ENCODE results near the gene FAM83G.
"Not testable (repeated sequence)": the region's sequence is repeated elsewhere in the genome, so short reads cannot be mapped to it uniquely, and the experiment has no call there.

FAM83G gene

GRCh38 chr17:18937981-18938691, 66.4 kb downstream of the FAM83G start:
- no peak for DNase-seq (ENCODE audit: low read depth)
- TF ChIP-seq, protein P1, sequence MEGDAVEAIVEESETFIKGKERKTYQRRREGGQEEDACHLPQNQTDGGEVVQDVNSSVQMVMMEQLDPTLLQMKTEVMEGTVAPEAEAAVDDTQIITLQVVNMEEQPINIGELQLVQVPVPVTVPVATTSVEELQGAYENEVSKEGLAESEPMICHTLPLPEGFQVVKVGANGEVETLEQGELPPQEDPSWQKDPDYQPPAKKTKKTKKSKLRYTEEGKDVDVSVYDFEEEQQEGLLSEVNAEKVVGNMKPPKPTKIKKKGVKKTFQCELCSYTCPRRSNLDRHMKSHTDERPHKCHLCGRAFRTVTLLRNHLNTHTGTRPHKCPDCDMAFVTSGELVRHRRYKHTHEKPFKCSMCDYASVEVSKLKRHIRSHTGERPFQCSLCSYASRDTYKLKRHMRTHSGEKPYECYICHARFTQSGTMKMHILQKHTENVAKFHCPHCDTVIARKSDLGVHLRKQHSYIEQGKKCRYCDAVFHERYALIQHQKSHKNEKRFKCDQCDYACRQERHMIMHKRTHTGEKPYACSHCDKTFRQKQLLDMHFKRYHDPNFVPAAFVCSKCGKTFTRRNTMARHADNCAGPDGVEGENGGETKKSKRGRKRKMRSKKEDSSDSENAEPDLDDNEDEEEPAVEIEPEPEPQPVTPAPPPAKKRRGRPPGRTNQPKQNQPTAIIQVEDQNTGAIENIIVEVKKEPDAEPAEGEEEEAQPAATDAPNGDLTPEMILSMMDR (IDR thresholded peaks at IDR 0.05; ENCODE audit: low read depth, low read length, missing control alignments): no peak
- no peak overlapping the region for H3K4me3 ChIP-seq (ENCODE audit: low read depth, low read length)

DNA sequence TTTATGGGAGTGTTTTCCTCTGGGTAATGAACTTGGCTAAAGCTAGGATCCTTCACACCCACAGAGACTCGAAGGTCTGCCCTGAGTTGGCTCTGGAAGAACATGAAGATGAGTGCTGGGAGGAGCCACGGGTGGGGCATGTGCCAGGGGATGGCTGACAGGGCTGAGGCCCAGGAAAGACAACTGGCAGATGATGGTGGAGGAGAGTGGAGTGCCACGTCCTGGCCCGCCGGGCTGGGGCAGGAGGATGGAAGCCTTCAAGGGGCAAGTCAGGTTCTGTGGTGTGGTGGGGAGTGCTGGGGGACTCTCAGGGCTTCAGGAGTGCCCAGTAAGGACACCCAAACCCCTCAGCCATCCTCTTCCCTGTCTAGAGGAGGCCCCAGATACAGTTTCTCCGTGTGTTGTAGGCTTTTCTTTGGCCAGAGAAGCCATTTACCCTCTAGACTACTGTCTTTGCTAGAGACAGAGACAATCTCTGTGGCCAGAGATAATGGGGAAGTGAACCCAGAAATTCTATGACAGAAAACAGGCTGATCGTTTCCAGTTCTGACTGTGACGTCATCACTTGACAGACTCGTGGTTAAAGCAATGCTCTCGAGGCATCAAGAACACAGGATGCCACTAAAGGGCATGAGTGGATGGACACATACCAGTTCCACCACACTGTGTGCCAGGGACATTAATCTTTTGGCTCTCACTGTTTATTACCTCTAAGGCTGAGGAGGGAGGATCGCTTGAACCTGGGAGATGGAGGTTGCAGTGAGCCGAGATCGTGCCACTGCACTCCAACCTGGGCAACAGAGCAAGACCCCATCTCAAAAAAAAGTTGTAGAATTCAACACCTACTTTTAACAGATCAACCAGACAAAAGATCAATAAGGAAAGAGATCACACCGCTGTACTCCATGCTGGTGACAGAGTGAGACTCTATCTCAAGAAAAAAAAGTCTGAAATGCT, 71.2 kb downstream of the FAM83G start:
- no peak for DNase-seq (ENCODE audit: low read depth)
- TF ChIP-seq, protein P1 (IDR thresholded peaks at IDR 0.05; ENCODE audit: low read depth, low read length, missing control alignments): no peak
- H3K4me3 ChIP-seq (ENCODE audit: low read depth, low read length): no peak overlapping the region

GRCh38 chr17:18932360-18933055, 72.1 kb downstream of the FAM83G start:
- H3K4me3 ChIP-seq (ENCODE audit: low read depth, low read length): no peak overlapping the region
- TF ChIP-seq, protein P1 (IDR thresholded peaks at IDR 0.05; ENCODE audit: low read depth, low read length, missing control alignments): no peak
- DNase-seq (ENCODE audit: low read depth): no peak

DNA sequence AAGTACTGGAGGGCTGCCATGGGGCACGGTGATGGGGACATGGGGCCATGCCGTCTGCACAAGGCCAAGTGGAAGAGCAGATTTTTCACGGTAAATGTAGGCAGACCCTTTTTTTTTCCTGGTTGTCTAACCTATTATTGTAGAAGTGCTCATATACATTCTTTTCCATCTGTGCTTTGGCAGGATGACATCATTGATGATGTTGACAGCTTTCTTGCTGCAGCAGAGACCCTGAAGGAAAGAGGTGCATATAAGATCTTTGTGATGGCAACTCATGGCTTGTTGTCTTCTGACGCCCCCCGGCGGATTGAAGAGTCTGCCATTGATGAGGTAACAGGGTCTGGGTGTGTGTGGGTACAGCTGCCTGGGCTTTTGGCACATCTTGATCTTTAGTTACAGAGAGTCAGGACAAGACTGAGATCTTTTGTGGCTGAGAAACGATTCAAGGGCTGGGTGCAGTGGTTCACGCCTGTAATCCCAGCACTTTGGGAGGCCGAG, 75.9 kb downstream of the FAM83G start:
- TF ChIP-seq, protein P1 (IDR thresholded peaks at IDR 0.05; ENCODE audit: low read depth, low read length, missing control alignments): no peak
- H3K4me3 ChIP-seq (ENCODE audit: low read depth, low read length): no peak overlapping the region
- no peak for DNase-seq (ENCODE audit: low read depth)

DNA sequence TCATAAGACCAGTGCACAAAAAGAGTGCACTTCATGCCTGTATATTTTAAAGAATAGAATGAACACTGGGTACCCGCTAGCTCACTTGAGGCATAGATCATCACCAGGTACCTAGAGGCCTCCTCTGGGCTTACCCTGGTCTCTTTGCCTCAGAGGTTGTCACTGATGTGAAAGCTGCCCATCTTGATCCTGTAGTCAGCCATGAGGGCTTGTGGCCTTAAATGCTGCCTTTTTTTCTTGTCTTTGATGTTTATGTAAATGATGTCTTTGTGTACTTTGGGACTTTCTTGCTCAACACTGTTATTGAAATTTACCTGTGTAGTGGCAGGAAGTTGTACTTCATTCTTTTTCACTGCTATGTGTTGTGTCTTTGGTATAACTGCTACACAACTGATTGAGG, 79.4 kb downstream of the FAM83G start:
- TF ChIP-seq, protein P1 (IDR thresholded peaks at IDR 0.05; ENCODE audit: low read depth, low read length, missing control alignments): no peak
- no peak overlapping the region for H3K4me3 ChIP-seq (ENCODE audit: low read depth, low read length)

GRCh38 chr17:18922596-18922995, 82.0 kb downstream of the FAM83G start:
- not testable (repeated sequence) for DNase-seq (ENCODE audit: low read depth)
- peak overlapping the region; percentile 8; the same call in 1 of the 2 replicates for H3K4me3 ChIP-seq (ENCODE audit: low read depth, low read length)

More for the DNA sequence above, 79.4 kb downstream of the FAM83G start:
- no peak for DNase-seq (ENCODE audit: low read depth)
